ENCODE measurements around the gene PTGFR.

Gene PTGFR, protein sequence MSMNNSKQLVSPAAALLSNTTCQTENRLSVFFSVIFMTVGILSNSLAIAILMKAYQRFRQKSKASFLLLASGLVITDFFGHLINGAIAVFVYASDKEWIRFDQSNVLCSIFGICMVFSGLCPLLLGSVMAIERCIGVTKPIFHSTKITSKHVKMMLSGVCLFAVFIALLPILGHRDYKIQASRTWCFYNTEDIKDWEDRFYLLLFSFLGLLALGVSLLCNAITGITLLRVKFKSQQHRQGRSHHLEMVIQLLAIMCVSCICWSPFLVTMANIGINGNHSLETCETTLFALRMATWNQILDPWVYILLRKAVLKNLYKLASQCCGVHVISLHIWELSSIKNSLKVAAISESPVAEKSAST

DNA sequence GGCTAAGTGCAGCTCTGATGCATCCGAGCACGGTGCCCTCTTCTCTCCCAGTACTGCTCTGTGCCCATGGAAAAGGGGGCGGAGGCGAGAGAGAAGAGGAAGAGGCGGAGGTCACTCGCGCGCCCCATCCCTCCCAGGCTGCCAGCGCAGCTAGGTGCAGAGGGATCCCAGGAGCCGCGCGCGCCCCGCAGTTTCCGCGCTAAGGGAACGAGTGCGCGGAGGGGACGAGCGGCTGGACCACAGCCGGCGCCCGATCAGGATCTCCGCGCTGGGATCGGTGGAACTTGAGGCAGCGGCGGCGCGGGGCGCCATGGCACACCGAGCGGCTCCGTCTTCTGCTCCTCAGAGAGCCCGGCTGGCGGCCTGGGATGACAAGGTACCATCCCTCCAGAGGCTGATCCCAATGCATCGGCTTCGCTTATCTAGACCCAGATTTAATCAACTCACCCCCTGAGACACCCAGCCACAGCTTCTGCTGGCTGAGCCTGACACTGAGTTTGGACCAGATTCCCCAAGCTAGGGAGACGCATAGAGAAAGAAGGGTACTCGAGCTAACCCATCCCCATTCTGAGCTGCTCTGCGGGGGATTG, at the start of gene PTGFR:
PTGFR (plus strand) TSS at position 114 of the 590 bp plus-strand sequence. CDS start 1,770 bp downstream, outside the sequence.
- DNase-seq: no peak

DNA sequence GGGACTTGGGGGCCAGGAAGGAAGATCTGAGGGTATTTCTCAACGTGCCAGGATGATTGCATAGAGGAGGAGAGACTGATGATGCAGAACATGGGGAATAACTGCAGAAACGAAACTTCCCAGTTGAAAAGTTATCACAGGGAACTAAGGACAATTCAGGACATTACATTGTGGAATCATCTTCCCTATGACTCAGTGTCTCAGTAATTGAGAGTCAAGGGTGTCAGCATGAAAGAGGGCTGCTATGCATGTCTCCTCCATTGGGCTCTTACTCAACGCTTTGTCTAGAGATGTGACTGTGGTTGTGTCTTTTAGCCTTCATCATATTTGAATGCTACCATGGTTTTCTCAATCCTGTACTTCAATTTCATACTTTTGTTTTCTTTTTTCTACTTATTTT, 48.9 kb upstream of the PTGFR start:
- DNase-seq: no peak

DNA sequence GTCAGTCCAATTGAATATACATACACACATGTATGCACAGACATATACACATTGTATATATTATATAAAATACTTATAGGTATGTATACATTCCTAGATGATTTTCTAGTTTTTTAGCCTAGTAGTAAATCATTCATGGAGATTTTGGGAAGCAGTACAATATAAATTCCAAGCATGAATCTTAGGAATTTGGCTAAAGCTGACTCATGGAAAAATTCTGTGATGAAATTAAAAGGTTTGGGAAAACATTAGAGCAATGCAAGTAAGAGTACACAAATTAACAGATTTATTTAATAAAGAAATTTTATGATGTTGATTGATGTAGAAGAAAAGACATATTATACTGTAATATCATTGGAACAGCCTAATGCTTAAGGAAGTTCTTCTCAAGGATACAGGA, 43.7 kb upstream of the PTGFR start:
- DNase-seq: no peak

DNA sequence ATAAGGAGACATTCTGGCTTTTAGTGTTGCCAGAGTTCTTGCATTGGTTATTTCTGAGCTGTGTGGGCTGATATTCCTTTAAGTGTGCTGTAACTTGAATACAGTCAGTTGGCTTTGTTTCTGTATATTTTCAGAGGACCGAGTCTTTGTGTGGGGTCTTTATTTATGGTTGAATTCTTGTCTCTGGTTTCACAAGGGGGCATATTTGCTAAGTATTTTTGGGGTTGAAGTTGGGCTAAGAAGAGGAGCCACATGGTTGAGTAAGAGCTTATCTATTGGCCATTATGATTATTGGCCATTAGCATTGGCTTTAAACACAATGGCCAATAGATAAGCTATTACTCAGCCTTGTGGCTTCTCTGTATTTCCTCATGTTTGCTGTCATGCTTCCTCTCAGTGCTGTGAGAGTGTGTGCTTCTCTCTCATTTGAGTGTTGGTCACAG, 26.3 kb upstream of the PTGFR start:
- DNase-seq: no peak

DNA sequence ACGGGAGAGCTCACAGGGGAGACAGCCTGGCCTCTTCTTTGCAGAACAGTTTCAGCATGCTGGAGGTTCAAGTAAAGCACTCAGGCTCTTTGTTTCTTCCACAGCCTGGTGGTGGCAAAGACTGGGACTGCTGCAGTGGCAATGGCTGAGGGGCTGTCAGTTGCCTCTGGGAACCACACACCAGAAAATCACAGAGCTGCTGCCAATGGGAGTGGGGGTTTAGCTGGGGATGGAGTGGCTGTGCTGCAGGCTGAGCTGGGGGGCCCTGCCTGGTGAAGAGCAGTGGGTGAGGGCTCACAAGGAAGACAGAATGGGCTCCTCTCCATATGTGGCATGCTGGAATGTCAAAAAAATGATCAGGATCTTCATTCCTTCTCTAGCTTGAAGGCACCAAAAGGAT, 25.6 kb upstream of the PTGFR start:
- no peak for DNase-seq

DNA sequence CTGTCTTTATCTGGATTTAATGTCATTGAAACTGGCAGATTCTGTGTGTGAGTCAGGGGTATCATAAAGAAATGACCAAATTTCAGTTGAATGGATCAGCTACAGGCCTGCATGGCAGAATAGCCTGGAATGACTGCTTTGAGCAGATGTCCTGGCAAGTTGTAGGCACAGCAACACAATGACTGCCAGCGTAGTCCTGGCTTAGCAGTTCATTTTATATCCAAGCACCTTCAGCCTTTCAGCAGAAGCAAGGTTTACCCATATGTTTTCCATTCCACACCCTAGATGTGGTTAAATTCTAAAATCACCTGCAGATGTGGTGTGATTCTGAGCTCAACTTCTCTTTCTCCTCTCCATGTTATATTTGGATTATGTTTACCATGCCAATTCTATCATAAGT, 22.3 kb upstream of the PTGFR start:
- DNase-seq: no peak

DNA sequence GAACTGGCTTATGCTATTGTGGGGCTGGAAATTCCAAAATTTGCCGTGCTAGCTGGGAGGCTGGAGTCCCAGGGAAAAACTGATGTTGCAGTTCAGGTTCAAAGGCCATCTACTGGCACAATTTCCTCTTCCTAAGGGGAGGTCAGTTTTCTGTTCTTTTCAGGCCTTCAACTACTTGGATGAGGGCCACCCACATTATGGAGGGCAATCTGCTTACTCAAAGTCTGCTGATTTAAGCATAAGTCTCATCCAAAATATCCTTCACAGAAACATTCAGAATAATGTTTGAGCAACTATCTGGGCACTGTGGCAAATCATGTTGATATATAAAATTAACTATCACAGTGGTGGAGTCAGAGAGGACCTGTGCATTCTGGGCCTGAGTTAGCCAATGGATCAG, 21.2 kb upstream of the PTGFR start:
- DNase-seq: no peak

DNA sequence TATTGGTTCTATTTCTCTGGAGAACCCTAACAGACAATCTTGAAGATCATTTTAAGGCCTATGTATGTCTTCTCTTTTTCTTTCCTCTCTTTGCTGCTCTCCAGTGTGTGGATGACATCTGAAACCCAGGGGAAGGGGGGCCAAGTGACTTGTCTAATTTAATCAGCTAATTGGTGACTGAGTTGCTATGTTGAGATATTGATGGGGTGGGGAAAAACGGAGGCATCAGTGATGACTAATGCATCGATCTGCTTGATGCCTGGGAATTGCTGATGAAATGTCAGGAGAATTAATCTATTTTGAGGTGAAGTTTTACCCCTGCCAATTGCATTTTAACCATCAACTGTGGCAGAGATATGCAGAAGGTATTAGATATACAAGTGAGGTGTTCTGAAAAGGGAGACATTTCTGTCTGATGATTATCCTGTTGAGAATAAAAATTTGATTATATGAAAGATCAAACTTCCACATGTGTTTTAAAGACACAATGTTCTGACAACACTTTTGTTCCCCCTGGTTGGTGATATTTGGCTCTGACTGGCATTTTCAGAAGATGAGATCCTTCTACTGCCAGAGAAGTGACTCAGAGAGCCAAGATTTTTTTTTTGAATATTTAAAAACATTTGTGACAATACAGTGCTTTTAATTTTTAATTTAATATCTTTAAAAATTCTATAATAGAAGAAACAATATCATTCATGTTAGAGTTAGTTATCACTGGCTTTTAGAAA, 18.7 kb upstream of the PTGFR start:
- no peak for DNase-seq

DNA sequence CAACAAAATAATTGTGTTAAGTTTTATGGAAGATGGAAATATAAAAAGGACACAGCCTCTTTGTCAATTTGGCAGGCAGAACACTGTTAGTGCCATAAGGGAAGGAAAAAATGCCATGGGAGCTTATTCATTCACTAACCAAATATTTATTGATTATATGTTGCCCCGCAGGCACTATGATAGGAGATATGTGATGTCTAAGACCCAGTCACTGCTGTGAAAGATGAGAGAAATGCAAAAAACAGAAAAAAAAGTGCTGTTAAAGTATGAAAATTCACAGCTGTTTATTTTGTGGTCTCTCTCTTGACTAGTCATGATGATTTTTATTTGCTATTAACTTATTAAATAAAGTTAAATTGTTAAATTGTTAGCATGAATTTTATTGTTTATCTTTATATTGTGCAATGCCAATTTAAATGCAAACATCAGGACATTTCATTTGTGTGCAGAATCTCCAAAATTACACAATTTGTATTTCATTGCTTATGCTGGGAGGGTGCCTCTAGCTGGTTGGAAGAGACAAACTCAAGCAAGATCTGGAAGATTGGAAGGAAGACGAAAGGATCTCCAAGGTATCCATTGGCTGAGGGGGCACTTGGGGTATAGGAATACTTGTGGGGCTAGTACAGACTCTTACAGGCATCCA, 17.8 kb upstream of the PTGFR start:
- DNase-seq: no peak

DNA sequence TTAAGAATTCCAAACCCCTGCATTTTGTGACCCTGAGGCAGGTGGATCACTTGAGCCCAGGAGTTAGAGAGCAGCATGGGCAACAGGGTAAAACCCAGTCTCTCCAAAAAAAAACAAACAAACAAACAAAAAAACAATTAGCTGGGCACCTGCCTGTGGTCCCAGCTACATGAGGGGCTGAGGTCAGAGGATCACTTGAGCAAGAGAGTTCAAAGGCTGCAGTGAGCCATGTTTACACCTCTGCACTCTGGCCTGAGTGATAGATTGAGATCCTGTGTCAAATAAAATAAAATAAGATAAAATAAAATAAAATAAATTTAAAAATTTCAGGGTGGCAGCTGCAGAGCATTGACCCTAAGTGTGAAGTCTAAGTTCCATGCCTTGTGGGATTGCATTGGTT, 16.7 kb upstream of the PTGFR start:
- no peak for DNase-seq

DNA sequence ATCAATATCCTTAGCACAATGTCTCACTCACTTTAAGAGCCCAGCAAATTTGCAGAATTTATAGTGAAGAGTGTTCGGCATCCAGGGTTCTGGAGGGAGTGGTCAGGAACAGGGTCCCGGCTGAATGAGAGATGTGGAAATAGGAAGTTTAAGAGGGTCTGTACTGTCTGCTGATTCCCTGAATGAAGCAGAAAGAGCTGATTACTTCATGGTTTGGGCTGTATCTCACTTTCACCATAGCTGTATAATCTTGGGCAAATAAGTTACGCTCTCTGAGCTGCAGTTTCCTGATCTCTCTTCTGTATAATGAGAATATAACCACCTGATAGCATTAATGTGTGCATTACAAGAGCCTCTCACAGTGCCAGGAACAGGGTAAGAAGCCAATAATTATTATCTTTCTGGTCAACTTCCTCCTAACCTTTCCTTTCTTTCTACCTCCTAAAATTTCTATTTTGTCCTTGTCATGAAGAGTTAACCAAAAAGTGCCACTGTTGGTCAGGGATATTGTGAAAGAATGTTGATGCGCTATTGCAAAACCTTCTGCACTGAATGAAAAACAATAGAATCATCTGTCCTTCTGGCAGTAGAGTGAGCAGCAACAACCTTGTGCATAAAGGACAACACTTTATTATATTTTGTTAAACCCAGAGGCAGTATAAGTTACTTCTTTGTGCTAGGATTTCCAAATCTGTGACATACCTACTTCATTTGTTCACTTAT, 14.7 kb upstream of the PTGFR start:
- DNase-seq: no peak

DNA sequence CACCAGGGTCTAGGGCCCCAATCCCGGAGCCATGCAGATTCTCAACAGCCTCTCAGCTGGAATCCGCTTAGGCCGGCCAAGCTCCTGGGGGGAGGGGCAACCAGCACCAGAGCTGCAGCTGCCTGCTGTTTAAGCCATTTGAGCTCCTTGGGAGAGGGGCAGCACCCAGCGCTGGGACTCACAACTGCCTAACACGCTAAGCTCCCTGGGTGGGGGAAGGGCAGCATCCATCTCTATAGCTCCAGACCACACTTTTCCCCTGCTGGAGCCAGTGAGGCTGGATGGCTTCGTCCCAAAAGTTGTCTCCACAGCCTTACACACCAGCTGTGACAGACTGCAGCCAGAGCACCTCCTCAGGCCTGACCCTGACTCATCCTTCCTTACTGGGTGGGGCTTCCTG, 6.9 kb upstream of the PTGFR start:
- no peak for DNase-seq

DNA sequence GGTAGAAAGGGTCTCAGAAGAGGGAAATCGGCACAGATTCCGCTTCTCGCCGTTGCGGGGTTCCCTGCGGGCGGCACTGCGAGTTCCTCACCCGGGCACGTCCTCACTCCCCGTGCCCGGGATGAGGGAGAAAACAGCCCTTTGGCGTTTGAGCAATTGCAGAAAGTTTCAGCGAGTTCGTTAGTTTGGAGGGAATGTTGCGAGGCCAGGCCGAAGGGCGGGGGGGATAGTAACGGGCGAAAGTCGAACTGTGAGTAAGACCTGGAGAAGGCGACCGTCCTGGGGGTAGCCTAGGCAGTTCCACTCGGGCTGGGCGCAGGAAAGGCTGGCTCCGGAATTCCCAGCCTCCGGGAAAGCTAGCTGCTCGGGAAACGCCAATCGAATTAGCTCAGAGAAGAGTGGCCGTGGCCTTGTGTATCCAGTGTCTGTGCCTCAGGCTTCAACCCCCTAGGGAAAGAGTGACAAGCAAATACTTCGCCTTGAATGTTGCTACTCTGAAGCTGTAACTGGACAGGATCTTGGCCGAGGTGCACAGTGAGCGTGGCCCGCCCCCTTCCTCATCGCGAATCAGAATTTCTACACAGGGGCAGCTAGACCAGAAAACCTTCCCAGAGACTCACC, 787 bp downstream of the PTGFR start:
- DNase-seq: no peak

DNA sequence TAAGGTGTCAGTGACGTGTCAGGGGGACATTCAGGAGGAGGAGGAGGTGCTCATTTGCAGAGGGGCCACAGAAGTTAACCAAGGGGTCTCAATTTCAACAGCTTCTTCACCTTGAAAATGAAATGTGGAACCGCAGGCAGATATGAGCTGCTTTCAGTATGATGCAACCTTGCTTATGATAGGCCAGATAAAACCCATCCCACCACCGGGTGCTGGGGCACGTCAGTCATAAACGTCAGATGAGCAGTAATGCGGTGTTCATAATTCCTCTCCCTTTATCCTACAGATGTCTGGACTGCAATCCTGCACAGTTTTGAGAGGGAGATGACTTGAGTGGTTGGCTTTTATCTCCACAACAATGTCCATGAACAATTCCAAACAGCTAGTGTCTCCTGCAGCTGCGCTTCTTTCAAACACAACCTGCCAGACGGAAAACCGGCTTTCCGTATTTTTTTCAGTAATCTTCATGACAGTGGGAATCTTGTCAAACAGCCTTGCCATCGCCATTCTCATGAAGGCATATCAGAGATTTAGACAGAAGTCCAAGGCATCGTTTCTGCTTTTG, 1.7 kb downstream of the PTGFR start:
- DNase-seq: no peak

DNA sequence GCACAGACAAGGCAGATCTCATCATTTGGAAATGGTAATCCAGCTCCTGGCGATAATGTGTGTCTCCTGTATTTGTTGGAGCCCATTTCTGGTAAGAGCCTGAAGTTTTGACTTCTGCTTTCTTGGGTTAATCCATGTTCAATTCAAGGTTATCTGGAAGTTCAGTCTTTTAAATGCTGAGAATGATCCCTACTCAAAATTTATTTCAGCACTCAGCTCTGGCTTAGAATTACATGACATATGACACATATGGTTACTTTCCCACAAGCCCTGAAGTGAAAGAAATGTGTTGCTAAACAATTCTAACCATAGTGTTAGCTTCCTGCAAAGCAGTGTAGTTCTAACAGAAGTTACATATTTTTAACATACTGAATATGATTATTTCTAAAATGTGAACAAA, 2.7 kb downstream of the PTGFR start:
- no peak for DNase-seq

DNA sequence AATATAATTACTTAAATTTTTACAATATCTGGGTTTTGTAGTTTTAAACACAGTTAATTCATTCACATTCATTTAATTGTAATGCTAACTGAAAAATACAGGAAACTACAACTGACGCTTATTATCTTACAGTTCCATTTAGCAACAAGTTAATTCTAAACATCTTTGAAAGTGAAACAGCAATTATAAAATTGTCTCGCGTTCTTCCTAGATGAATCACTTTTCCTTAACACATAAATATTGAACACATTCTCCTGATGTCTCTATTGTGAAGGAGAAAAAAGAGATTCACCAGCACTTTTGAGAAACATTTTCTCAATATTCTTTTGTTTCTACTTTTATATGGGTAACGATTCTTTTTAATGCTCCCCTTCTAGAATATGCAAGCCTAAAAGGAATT, 6.4 kb downstream of the PTGFR start:
- no peak for DNase-seq

DNA sequence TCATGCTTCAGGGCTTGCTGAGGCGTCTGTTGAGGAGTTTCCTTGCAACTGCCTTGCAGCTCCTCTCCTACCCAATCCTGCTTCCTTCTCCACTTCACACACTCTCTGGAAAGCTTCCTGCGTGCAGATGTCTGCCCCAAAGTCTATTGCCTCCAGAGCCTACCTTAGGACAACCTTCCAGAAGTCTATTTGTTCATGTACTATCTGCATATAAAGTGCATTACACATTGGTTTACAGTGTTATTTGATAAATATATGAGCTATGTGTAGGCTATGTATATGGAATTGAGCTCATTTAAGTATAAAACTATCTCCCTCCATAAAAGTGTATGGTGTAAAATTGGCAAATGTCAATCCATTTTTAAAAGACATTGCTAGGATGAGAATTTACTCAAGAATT, 9.8 kb downstream of the PTGFR start:
- no peak for DNase-seq

DNA sequence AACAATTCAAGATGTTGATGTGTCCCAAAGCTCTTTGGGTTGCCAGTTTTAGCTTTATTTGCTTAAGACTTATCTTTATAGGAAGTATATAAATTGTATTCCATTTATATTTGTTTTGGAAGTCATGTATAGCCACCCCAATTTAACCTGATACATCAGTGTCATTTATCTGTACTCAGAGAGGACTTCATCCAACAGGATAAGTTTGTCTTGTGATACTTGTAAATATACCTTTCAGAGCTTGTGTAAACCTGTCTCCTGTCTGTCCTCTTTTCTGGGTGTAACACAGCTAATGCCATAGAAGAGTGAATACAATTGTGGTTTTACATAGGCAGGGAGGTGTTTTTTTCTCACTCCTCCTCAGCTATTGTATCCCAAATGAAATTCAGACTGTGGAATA, 10.4 kb downstream of the PTGFR start:
- no peak for DNase-seq

DNA sequence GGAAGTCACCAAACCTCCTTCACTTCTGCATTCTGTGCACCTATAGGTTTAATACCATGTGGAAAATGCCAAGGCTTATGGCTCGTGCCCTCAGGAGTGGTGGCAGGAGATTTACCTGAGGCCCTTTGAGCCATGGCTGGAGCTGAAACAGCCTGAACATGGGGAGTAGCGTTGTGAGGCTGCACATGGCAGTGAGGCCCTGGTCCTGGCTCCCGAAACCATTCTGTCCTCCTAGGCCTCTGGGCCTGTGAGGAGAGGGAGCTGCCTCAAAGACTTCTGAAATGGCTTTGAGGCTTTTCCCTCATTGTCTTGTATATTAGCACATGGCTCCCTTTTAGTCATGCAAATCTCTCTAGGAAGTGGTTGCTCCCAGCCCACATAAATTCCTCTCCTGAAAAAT, 20.6 kb downstream of the PTGFR start:
- no peak for DNase-seq

DNA sequence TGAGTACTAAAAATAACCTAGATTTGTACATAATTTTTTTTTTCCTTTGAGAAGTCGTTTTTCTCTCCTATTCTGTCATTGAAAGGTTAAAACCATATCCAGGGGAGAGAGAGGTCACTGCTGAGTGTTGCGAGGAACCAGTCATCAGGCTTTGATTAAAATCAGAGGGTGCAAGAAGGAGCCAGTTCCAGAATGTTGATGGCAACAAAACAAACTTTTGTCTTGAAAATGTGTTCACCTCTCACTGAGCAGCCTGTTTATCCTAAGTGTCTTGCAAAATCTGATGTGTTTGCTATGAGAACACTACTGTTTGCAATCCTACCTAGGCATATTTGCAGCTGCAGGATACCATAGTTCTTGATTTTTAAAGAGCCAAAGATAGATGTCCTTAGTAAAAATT, 25.9 kb downstream of the PTGFR start:
- no peak for DNase-seq

DNA sequence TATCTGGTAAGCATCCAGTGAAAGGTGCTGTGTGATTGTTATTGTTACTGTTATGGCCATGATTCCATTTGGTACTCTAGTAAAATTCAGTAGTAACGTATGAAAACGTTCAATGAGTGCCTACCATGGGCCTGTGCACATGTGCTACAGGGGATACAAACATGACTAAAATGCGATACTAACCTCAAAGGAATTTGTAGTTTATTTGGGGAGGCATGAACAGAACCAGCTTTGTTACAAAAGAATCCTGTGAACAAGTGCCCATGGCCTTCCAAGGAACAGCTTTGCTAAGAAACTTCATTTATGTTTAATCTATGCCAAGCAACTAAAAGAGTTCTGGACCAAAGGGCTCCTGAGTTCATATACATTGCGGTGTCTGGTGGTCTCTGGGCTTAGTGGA, 28.7 kb downstream of the PTGFR start:
- DNase-seq: no peak

DNA sequence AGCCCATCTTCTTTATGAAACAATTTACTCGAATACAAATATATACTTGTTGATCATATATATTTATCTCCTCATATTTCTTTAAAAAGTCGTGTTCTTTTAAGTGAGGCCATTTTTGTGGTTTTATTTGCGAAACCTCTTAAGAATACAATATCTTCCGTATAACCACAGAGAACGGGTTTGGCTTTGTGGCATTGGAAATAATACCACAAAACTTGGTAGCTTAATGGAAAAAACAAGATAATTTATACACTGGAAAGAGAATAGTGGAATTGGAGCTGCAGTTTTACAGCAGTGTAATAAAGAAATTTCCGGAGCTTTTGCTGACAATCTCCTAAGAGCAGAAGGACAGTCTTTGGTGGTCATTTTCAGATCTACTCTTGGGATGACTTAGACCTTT, 29.4 kb downstream of the PTGFR start:
- no peak for DNase-seq
